Ramos (cell line): Measurements from ENCODE around the gene FRMPD4.

Experiments used
- in situ Hi-C: fragments of 300-500 bp; cut with MboI; formaldehyde crosslinking; loops from one replicate; pipeline ENCODE4 v1.14.3; 2022; ENCODE audit warnings: low sequenced_read_pairs; ENCODE audit not compliant: unreplicated experiment

FRMPD4 gene

GRCh38 chrX:12583543-12583942 is 445.3 kb downstream of the FRMPD4 start:
- in situ Hi-C loops, result no loop called here

GRCh38 chrX:12595720-12596119 is 457.4 kb downstream of the FRMPD4 start:
- in situ Hi-C loops, result no loop called here

DNA sequence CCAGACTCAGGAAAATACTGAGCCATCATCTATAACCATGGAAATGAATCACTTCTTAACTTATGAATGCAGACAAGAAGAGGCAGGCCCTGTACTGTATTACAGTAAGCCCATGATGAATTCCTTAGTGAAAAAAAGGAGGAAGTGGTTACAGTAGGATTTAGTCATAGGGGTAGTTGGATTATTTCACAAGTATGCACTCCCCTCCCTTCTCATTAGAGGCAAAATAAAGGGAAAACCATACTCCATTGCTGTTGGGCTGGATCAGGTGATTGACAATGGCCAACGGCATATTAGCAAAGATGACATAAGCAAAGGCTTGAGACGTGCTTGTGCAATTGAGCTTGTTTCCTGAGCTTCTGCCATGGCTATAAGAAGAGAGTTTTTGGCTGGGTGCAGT is 471.8 kb downstream of the FRMPD4 start:
- in situ Hi-C loops, result no loop called here

DNA sequence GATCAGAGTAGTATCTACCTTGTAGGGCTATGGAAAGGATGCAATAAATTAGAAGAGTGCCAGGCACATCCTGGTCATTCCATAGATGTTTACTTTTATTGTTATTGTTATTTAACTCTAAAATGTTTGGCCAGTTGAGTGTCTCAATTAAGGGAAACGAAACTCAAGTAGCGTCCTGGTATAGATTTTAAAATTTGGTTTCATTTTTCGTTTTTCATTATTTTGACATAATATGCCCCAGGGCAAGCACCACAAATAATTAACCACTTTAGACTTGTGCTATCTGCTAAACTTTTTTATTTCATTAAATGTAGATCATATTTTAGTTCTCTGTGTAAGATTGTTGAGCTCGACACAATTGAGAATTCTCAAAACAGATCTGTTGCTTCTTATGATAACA is 473.2 kb downstream of the FRMPD4 start:
- in situ Hi-C loops, result no loop called here

DNA sequence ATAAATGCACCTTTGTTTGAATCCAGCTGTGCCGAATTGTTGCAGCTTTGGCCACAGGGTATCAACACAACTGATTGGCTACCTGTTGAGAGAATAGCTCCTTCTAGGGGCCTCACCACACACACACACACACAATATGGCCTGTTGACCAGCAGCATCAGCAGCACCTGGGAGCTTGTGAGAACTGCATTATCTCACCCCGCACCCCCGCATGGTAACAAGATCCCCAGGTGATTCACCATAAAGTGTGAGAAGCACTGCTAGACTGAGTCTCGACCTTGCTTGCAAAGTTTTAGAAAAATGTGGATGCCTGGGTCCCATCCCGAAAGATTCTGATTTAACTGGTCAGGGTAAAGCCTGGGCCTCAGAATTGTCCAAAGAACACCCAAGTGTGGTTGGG is 476.0 kb downstream of the FRMPD4 start:
- in situ Hi-C loops, result no loop called here

DNA sequence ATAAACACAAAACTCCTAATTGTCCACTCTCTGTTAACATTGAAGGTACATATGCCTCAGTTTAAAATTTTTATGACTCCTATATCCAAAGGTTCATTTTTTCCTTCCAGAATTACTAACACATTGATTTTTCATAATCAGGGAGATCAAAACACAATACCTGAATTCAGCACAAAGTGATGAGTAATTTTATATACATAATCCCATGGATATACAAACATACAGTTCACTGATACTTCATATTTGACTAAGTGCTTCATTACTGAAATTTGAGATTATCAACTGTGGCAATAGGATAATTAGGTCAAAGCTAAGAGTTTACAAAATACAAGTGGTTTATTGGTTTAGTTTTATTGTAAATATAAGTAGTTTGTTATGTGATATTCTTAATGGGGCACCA is 476.8 kb downstream of the FRMPD4 start:
- in situ Hi-C loops, result no loop called here

DNA sequence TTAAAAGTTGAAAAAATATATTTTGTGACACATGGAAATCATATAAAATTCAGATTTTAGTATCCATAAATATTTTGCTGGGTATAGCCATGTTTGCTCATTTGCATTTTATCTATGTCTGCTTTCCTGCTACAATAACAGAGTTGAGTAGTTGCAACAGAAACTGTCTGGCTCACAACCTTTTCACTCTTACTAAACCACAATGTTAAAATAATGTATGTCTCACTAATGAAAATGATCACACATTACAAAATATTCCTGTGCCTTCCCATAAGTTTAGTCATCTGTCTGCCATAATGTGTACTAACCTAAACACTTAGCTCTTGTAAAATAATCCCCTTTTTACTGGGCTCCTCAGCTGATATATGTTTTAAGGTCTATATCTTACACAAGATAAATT is 479.0 kb downstream of the FRMPD4 start:
- in situ Hi-C loops, result no loop called here

DNA sequence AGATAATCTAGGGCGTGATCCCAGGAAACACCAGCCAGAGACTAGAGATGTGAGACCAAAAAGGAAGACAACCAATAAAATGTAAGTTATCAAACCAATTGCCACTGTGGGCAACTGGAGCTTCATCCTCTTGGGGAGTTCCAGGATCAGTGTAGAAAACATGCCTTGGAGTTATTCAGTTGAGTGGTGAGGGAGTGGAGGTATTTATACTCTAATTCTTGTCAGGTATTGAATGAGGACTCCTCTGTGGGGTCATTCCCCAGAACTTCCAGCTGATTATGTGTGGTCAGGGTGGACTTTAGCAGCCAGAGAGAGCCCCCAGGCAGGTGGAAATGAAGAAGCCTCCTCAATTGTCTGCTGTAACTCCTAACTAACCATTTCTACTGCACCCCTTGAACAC is 509.0 kb downstream of the FRMPD4 start:
- in situ Hi-C loops, result no loop called here

DNA sequence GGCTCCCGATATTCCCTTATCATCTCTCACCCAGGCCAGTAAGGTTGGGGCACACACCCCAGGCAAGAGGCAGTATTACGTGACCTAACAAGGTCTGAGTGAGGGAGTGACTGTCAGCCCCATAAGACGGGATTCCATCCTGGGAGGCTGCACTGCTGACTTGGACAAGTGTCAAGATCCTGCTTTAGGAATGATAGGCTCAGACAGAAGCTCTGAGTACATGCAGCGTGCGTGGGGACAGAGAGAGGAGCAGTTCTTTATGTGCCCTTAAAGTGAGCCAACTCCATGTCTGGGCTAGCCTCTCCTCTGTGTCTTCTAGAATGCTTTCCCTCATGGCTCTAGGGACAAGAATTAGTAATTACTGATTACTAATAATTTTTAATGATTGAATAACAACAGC is 510.7 kb downstream of the FRMPD4 start:
- in situ Hi-C loops, result no loop called here

DNA sequence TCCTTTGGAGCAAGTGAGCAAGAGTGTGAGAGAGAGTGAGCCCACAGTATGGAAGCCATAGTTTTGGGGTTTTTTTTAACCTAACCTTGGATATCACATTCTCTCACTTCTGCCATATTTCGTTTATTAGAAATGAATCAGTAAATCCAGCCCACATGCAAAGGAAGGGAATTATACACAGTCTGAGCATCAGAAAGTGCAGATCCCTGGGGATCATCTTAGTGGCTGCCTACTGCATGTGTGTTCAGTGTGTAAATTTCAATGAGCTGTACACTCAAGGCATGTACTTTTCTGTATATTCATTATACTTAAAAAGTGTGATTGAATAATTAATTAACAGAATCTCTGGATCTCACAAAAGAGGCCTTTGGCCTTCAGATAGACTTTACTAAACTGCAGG is 519.2 kb downstream of the FRMPD4 start:
- in situ Hi-C loops, result no loop called here

- in situ Hi-C loops, result no loop called here
Observed at GRCh38 chrX:12657881-12658280, 519.6 kb downstream of the FRMPD4 start.

DNA sequence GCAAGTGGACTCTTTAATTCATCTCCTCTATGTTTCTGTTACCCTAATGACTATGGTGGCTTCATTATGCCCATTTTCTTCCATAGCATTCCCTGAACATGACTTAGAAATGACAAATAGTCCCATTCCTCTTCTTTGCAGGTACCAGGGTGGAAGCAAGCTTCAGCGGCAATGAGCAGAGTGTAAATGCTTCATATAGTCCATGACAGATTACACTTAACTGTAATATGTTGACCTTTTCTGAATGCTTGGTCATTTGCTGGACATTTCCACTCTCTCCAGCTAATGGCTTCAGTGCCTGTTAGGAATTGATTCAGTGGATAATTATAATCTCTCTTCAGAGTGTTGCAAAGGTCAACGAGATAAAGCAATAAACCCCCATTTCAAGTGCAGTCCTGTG is 523.2 kb downstream of the FRMPD4 start:
- in situ Hi-C loops, result no loop called here

- in situ Hi-C loops, result no loop called here
Observed at GRCh38 chrX:12672367-12673106, 534.3 kb downstream of the FRMPD4 start.

GRCh38 chrX:12673487-12673886 is 535.2 kb downstream of the FRMPD4 start:
- in situ Hi-C loops, result no loop called here

DNA sequence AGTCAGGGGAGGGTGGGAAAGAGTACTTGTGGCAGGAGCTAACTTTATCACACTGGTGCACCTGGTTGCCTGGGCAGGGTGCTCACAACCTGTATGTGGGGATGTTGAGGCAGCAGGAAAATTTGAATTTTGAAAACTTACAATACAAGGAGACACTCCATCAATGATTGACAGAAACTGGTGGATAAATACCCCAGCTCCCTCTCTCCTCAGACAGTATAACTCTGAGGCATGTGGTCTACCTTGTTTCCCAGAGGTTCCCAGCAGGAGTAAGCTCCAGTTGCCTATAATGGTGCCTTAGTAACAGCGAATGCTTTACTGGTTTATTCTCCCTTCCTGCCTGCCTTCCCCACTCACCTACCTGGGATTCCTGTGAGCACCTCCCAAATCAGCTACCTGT is 541.2 kb downstream of the FRMPD4 start:
- in situ Hi-C loops, result no loop called here

DNA sequence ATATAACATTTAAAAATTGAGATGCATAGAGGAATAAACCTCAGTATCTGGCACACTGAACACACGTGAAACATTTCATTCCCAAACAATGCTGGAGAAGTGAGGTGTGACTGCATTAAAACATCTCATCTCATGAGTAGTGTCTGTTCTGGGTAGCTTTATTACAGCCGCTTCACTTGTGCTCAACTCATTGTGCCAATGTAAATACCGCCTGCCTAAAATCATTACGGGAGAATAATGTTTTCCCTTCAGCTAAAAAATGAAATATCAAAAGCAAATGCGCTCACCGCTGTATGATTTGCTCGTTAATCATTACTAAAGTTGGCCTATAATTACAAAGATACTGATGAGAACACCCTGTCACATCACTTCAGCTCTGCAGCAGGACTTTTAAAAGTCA is 542.8 kb downstream of the FRMPD4 start:
- in situ Hi-C loops, result no loop called here

- in situ Hi-C loops, result no loop called here
Observed at GRCh38 chrX:12685541-12685940, 547.3 kb downstream of the FRMPD4 start.

DNA sequence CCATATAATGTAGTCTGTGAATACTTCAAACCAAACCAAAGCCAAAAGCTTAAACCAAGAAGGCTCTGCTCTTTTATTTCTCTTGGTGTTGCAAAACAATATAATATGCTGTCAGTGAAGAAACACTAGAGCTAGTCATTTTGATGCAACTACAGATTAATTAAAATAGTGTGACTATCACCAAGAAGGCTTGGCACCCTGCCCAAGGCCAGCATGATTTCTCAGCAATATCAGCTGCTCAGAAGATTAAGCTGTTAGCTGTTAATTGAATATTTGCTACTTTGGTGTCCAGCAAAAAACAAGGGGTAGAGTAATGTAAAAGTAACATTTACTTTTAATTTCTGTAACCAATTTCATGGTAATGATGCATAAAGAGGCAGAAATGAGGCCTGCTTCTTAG is 548.1 kb downstream of the FRMPD4 start:
- in situ Hi-C loops, result no loop called here

DNA sequence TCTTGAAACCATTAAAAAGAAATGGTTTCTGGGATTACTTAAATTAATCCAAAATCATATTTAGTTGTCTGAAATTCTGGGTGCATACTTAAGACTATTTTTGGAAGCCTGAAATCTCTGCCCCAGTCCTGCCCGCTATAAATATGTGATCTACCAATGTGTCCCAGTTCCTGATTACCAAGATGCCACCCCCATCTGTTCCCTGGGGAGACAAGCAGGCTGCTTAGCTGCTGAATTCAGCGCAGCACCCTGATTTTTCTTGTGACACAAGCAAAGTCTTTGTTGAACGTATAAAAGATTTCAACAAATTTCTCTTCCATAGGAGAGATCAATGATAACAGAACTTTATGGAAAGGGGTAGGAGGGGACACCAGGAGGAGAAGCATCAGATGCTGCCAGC is 552.4 kb downstream of the FRMPD4 start:
- in situ Hi-C loops, result no loop called here

- in situ Hi-C loops, result no loop called here
Observed at GRCh38 chrX:12693754-12694153, 555.5 kb downstream of the FRMPD4 start.

DNA sequence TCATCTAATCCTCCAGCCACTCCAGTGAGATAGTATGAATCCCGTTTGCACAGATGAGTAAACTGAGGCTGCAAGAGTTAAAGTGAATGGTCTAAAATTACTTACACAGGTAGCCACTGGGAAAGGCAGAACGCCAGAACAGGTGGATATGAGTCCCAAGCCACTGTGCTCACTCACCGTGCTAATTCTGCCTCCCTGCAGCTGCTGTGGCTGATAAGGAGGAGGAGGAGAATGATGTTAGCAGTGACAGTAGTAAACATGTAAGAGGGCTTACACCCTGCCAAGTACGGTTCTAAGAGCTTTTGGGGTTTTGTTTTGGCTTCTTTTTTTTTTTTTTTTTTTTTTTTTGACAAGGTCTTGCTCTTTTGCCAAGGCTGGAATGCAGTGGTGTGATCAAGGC is 562.5 kb downstream of the FRMPD4 start:
- in situ Hi-C loops, result loop anchor here (10.0 kb wide), 1 partner anchor 204 kb away; the partner anchor contains the start of gene TLR8

DNA sequence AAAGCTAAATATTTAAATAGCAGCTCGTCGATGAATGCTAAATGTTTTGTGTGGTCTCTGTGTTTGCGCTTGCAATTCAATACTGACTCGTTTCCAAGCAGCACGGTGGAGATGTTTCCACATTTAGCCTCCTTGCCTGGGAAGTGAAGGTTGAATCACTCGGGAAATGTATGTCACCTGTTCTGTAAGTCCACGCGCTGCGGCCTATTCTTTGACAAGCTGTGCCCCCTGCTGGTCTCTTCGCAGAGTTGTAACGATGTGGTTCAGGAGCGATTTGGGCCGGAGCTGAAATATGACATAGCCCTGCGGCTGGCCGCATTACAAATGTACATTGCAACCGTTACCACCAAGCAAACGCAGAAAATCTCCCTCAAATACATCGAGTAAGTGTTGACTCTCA is 563.4 kb downstream of the FRMPD4 start:
- in situ Hi-C loops, result loop anchor here (10.0 kb wide), 1 partner anchor 203 kb away; the partner anchor contains the start of gene TLR8
